ENCODE results near the gene CSAD.

CSAD gene

GRCh38 chr12:53180220-53180930 lies at the start of gene CSAD, which contains the start of gene ZNF740:
CSAD (minus strand) TSS chr12:53180925; CDS start chr12:53173470, 7,455 bp downstream.
ZNF740 (plus strand) TSS chr12:53180722; CDS start chr12:53181984, 1,262 bp downstream.
- DNase-seq: peak; percentile 98

- DNase-seq: peak; percentile 77
Measured at GRCh38 chr12:53230108-53230845, 49.6 kb upstream of the CSAD start.

GRCh38 chr12:53229454-53229853 lies 48.7 kb upstream of the CSAD start:
- no peak for DNase-seq

- DNase-seq: no peak
Measured at GRCh38 chr12:53227836-53228235, 47.1 kb upstream of the CSAD start.

- DNase-seq: no peak
Measured at GRCh38 chr12:53227341-53227740, 46.6 kb upstream of the CSAD start.

GRCh38 chr12:53226815-53227214 lies 46.1 kb upstream of the CSAD start:
- DNase-seq: no peak

- DNase-seq: no peak
Measured at GRCh38 chr12:53225635-53226424, 45.1 kb upstream of the CSAD start.

- DNase-seq: peak; percentile 85
Measured at GRCh38 chr12:53224897-53225634, 44.3 kb upstream of the CSAD start.

GRCh38 chr12:53224061-53224896 lies 43.6 kb upstream of the CSAD start:
- no peak for DNase-seq

- peak; percentile 84 for DNase-seq
Measured at GRCh38 chr12:53223389-53224060, 42.8 kb upstream of the CSAD start.

GRCh38 chr12:53222806-53223261 lies 42.1 kb upstream of the CSAD start:
- no peak for DNase-seq

- DNase-seq: no peak
Measured at GRCh38 chr12:53222170-53222721, 41.5 kb upstream of the CSAD start.

- DNase-seq: peak; percentile 89
Measured at GRCh38 chr12:53221203-53222080, 40.7 kb upstream of the CSAD start.

- DNase-seq: peak; percentile 96
Measured at GRCh38 chr12:53220694-53221202, 40.0 kb upstream of the CSAD start.

GRCh38 chr12:53219956-53220693 lies 39.4 kb upstream of the CSAD start:
- DNase-seq: peak; percentile 87

- DNase-seq: no peak
Measured at GRCh38 chr12:53219292-53219955, 38.7 kb upstream of the CSAD start.

- DNase-seq: peak; percentile 75
Measured at GRCh38 chr12:53218551-53219291, 38.0 kb upstream of the CSAD start.
